Brain microvascular endothelial cell (primary cell): ENCODE measurements around the gene AMN.

Experiments used
- DNase-seq: peaks from one replicate; pipeline ENCODE4 v3.0.0-alpha.2; 2020
- H3K27ac ChIP-seq: fragments of 250-450 bp; sonication (Bioruptor Pico); 2 replicates; pipeline ENCODE4 v1.5.1; 2020; ENCODE audit warnings: mild to moderate bottlenecking, moderate library complexity
- H3K27me3 ChIP-seq: fragments of 250-450 bp; sonication (Bioruptor Pico); replicated peaks from 2 replicates; pipeline ENCODE4 v1.5.1; 2020; ENCODE audit warnings: mild to moderate bottlenecking
- H3K36me3 ChIP-seq: fragments of 250-450 bp; sonication (Bioruptor Pico); replicated peaks from 2 replicates; pipeline ENCODE4 v1.5.1; 2020; ENCODE audit warnings: mild to moderate bottlenecking
- H3K4me3 ChIP-seq: 2 replicates; pipeline ENCODE4 v1.5.1; 2011; ENCODE audit warnings: low read depth, mild to moderate bottlenecking, control low read depth, low read length, moderate library complexity
- in situ Hi-C: cut with HindIII; loops from 2 replicates; pipeline ENCODE4 v1.10.0; 2017; ENCODE audit warnings: low sequenced_read_pairs, low pct_ligation_motif_present
- TF ChIP-seq, protein P1 (sequence below): IDR thresholded peaks from 2 replicates; pipeline ENCODE4 v1.5.1; 2011; ENCODE audit warnings: low read depth, mild to moderate bottlenecking, moderate library complexity, low read length, control low read depth, inconsistent platforms; ENCODE audit errors: missing control alignments

The AMN gene

DNA sequence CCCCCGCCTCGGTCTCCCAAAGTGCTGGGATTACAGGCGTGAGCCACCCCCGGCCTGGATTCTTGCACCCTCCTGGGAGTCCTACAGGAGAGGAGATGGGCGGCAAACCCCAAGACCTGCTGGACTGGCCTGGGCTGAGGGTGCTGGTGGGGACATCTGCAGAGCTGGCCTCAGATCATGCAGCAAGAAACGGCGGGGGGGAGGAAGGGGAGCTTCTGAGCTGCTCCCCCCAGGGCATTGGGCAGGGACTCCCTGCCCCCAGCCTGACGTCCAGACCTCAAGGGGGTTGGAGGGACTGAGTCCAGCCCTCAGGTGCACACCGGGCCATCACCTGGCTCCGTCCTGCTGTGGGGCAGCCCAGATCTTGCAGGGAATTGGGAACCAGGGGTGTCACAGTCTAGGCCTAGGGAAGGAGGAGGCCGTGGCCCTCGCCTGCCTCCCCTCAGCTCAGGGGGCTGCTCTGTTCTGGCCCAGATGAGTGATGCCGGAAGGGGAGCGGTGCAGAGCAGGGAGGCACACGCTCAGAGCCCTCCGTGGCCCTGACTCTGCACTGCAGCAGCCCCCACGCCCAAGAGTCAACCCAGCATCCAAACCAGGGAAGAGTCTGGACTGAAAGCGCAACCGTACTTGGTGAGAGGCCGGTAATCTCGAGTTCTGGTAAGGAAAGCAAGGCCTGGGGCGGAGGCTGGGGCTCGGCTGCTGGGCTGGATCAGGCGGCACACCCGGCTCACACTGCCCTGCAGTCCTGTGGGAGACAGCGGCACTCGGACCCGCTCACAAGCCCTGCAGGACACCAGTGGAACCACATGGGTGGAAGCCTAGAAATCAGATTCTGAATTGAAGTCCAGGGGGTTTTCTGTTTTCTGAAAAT lies 8.9 kb upstream of the AMN start:
- Histone ChIP-seq H3K36me3 (no peaks in the 10 kb centered on the region), H3K27me3 (no peaks in the 10 kb centered on the region), H3K27ac (no peak overlapping the region), H3K4me3 (no peak overlapping the region)
- in situ Hi-C loops, result no loop called here
- TF ChIP-seq, protein P1, sequence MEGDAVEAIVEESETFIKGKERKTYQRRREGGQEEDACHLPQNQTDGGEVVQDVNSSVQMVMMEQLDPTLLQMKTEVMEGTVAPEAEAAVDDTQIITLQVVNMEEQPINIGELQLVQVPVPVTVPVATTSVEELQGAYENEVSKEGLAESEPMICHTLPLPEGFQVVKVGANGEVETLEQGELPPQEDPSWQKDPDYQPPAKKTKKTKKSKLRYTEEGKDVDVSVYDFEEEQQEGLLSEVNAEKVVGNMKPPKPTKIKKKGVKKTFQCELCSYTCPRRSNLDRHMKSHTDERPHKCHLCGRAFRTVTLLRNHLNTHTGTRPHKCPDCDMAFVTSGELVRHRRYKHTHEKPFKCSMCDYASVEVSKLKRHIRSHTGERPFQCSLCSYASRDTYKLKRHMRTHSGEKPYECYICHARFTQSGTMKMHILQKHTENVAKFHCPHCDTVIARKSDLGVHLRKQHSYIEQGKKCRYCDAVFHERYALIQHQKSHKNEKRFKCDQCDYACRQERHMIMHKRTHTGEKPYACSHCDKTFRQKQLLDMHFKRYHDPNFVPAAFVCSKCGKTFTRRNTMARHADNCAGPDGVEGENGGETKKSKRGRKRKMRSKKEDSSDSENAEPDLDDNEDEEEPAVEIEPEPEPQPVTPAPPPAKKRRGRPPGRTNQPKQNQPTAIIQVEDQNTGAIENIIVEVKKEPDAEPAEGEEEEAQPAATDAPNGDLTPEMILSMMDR, result peak; percentile 23
- no peak for DNase-seq

DNA sequence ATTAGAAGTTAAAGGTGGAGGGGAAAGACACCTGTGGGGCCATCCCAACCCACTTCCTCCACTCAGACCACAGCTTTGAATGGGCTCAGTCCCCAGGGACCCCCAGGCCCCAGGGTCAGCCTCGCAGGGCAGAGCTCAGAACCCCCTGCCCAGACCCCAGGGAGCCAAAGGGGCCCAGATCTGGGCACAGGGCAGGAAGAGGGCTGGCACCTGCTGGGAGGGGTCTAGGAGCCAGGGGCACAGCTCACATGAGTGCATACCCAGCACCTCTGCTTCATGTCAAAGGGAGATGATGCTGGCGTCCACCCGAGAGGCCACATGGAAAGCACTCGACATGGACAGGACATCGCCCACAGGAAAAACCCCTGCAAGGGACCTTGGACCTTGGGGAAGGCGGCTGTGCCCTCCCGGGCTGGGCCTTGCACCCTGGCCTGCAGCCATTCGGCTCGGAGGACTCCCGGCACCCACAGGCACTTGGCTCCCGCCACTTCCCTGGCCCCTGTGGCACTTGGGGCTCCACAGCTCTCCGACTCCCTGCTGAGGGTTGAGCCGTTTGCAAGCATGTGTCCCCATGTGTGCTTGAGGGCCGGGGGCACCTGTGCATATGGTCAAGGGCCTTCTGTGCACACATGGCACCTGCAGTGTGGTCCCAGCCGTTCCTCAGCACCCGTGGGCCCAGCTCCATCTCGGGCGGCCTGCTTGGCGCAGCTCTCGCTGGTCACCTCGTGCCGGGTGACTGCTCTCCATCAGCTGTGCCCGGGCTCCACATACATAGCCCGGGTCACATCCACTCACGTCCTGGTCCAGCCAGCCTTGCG lies 7.8 kb upstream of the AMN start:
- Histone ChIP-seq H3K4me3 (no peak overlapping the region), H3K27me3 (no peaks in the 10 kb centered on the region), H3K36me3 (no peaks in the 10 kb centered on the region), H3K27ac (no peak overlapping the region)
- in situ Hi-C loops, result no loop called here
- no peak for DNase-seq
- TF ChIP-seq, protein P1, result no peak

DNA sequence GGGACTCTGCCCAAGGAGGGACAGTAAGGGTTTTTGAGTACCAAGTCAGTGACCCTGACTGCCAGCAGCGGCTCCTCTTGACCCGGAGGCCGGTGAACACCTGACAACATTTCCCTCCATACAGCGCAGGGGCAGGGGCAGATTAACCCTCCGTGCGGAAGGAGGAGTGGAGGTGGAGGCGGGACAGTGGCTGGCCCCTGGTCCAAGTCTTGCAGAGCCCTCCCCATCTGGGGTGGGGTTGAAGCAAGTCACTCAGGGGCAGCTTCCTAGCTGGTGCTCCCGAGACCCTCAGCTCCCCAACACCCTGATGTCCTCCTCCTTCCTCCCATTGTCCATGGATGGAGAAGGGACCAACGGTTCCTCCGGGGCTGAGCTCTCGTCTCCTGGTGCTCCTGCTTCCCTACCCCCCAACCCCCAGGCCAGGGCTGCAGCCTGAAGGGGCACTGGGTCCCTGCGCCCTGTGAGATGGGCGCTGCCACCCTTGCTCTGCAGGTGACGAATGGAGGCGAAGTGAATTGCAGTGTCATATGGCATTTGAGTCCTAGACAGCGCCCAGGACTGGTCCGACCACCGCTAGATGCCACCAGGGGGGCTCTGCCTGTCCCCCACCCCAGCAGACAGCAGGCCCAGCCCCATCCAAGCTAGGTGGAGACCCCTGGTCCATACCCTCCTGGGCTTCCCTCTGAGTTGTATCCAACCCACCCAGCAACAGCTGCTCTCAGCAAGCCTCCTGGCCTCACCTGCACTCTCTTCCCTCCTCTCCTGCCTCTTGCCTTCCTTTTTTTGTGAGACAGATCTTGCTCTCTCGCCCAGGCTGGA lies 7.0 kb upstream of the AMN start:
- H3K27ac ChIP-seq, result no peak overlapping the region
- no peaks in the 10 kb centered on the region for H3K36me3 ChIP-seq
- TF ChIP-seq, protein P1, result no peak
- no peak overlapping the region for H3K4me3 ChIP-seq
- in situ Hi-C loops, result no loop called here
- DNase-seq, result no peak
- no peaks in the 10 kb centered on the region for H3K27me3 ChIP-seq

DNA sequence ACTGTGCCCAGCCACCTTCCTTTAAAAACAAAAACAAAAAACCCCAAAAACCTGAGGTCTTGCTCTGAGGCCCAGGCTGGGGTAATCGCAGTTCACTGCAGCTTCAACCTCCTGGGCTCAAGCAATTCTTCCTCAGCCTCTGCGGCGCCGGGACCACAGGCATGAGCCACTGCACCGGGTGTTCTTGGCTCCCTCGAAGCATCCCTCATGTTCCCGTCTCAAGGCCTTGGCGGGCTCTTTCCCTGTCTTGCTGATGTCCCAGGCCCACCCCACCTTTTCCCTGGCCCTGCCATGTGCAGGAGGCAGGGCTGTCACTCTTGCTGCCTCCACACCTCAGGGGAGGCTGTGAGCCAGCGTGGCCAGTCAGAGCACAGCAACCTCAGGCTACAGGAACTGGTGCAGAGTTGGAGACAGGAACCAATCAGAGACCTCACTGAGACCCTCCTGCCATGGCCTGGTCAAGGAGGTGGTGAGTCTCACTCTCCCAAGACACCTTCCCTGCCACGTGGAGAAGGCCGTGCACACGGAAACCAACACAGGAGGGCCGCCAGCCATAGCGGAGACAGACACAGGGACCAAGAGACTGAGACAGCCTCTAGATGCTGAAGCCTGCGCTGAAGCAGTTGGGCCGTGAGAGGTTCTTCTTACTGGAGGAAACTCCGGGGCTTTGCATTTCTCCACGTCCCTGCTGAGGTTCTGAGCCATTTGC lies 6.0 kb upstream of the AMN start:
- TF ChIP-seq, protein P1, result no peak

DNA sequence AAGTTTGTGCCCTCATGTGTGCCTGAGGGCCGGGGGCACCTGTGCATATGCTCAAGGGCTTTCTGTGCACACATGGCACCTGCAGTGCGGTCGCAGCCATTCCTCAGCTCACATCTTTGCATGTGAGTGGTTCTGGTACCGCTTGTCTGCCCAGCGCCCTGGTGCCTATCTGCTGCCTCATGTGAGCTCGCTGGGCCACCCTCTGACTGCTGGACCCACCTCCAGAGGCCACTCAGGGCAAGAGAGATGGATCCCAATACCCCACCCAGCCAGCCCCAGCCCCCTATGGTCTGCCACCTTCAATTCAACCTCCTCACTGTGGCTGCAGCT lies 5.4 kb upstream of the AMN start:
- DNase-seq, result no peak
- H3K27me3 ChIP-seq, result no peaks in the 10 kb centered on the region
- H3K27ac ChIP-seq, result no peak overlapping the region
- in situ Hi-C loops, result no loop called here
- no peak overlapping the region for H3K4me3 ChIP-seq
- H3K36me3 ChIP-seq, result no peaks in the 10 kb centered on the region
- TF ChIP-seq, protein P1, result no peak

More for the DNA sequence above, 6.0 kb upstream of the AMN start:
- H3K27ac ChIP-seq, result no peak overlapping the region
- H3K4me3 ChIP-seq, result no peak overlapping the region
- no peaks in the 10 kb centered on the region for H3K27me3 ChIP-seq
- no peak for DNase-seq
- H3K36me3 ChIP-seq, result no peaks in the 10 kb centered on the region
- in situ Hi-C loops, result no loop called here
